ENCODE results near the gene PHF1.
A peak's percentile ranks its signal among the peaks of the same experiment; 100 is the strongest.

Gene PHF1

GRCh38 chr6:33391278-33391921 lies 19.4 kb upstream of the PHF1 start, which contains the start of gene KIFC1:
Gene KIFC1, plus strand, starts transcription at chr6:33391823. Its CDS starts 163 bp downstream, at chr6:33391986.
- Histone ChIP-seq H3K4me1 (ENCODE audit: control insufficient read depth, insufficient read depth, low read length) (peaks cover 10% of the 10 kb centered on the region), H3K27ac (ENCODE audit: extremely low read depth, low read depth, low read length) (peak within 1 kb of the TSS; percentile 80), H3K9me3 (ENCODE audit: control insufficient read depth, insufficient read depth, low read depth, low read length) (no peaks in the 10 kb centered on the region), H3K4me3 (ENCODE audit: low read depth, low read length) (peak within 1 kb of the TSS; percentile 82), H3K36me3 (ENCODE audit: control insufficient read depth in 2 of 2, insufficient read depth in 1 of 2, low read length in 2 of 2) (peaks cover 3 to 15% of the 10 kb centered on the region in 2 experiments; a peak in 2 of 3 replicates)
- ChIA-PET CTCF (interaction anchor here (0.5 to 1.6 kb wide), 41 partner anchors 9 to 243 kb away, joined by 3 to 21 read pairs (median 5); partner anchors contain the start of genes B3GALT4, RPS18, VPS52 and ZBTB22), POLR2A (interaction anchor here (1.0 to 1.4 kb wide), 2 partner anchors 74 to 114 kb away, joined by 4 read pairs; partner anchors contain the start of genes B3GALT4 and ZBTB22)
- TF ChIP-seq, protein P1, sequence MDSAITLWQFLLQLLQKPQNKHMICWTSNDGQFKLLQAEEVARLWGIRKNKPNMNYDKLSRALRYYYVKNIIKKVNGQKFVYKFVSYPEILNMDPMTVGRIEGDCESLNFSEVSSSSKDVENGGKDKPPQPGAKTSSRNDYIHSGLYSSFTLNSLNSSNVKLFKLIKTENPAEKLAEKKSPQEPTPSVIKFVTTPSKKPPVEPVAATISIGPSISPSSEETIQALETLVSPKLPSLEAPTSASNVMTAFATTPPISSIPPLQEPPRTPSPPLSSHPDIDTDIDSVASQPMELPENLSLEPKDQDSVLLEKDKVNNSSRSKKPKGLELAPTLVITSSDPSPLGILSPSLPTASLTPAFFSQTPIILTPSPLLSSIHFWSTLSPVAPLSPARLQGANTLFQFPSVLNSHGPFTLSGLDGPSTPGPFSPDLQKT (IDR thresholded peaks at IDR 0.05; ENCODE audit: borderline replicate concordance, low read depth, low read length), result peak; percentile 75; the same call in 1 of the 2 replicates
- no peak for TF ChIP-seq ZNF335 (tag by site-specific recombination; conservative IDR thresholded peaks at IDR 0.05)
- TF ChIP-seq ZBTB8A (tag by site-specific recombination; IDR thresholded peaks at IDR 0.05), result peak; percentile 71
- TF ChIP-seq, protein P2, sequence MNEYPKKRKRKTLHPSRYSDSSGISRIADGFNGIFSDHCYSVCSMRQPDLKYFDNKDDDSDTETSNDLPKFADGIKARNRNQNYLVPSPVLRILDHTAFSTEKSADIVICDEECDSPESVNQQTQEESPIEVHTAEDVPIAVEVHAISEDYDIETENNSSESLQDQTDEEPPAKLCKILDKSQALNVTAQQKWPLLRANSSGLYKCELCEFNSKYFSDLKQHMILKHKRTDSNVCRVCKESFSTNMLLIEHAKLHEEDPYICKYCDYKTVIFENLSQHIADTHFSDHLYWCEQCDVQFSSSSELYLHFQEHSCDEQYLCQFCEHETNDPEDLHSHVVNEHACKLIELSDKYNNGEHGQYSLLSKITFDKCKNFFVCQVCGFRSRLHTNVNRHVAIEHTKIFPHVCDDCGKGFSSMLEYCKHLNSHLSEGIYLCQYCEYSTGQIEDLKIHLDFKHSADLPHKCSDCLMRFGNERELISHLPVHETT (tag by site-specific recombination; IDR thresholded peaks at IDR 0.05), result no peak; the same call in 1 of the 2 replicates
- TF ChIP-seq ZEB2 (tag by site-specific recombination; IDR thresholded peaks at IDR 0.05), result peak; percentile 78
- no peak for TF ChIP-seq ZNF175 (tag by site-specific recombination; IDR thresholded peaks at IDR 0.05)
- TF ChIP-seq ZNF654 (tag by site-specific recombination; IDR thresholded peaks at IDR 0.05; ENCODE audit: low read depth), result peak; percentile 32
- no peak for TF ChIP-seq ZNF585B (tag by site-specific recombination; IDR thresholded peaks at IDR 0.05)
- TF ChIP-seq ZBTB21 (tag by site-specific recombination; IDR thresholded peaks at IDR 0.05), result peak; percentile 98
- TF ChIP-seq TCF7L2 (IDR thresholded peaks at IDR 0.05; ENCODE audit: borderline replicate concordance, low read depth, low read length), result no peak
- TF ChIP-seq SCRT1 (tag by site-specific recombination; IDR thresholded peaks at IDR 0.05; ENCODE audit: borderline replicate concordance), result no peak
- TF ChIP-seq, protein P3, sequence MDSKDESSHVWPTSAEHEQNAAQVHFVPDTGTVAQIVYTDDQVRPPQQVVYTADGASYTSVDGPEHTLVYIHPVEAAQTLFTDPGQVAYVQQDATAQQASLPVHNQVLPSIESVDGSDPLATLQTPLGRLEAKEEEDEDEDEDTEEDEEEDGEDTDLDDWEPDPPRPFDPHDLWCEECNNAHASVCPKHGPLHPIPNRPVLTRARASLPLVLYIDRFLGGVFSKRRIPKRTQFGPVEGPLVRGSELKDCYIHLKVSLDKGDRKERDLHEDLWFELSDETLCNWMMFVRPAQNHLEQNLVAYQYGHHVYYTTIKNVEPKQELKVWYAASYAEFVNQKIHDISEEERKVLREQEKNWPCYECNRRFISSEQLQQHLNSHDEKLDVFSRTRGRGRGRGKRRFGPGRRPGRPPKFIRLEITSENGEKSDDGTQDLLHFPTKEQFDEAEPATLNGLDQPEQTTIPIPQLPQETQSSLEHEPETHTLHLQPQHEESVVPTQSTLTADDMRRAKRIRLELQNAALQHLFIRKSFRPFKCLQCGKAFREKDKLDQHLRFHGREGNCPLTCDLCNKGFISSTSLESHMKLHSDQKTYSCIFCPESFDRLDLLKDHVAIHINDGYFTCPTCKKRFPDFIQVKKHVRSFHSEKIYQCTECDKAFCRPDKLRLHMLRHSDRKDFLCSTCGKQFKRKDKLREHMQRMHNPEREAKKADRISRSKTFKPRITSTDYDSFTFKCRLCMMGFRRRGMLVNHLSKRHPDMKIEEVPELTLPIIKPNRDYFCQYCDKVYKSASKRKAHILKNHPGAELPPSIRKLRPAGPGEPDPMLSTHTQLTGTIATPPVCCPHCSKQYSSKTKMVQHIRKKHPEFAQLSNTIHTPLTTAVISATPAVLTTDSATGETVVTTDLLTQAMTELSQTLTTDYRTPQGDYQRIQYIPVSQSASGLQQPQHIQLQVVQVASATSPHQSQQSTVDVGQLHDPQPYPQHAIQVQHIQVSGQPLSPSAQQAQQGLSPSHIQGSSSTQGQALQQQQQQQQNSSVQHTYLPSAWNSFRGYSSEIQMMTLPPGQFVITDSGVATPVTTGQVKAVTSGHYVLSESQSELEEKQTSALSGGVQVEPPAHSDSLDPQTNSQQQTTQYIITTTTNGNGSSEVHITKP (tag by site-specific recombination; IDR thresholded peaks at IDR 0.05), result peak; percentile 65; the same call in 1 of the 2 replicates
- peak; percentile 95 for TF ChIP-seq KLF8 (tag by site-specific recombination; IDR thresholded peaks at IDR 0.05)
- TF ChIP-seq KLF1 (tag by site-specific recombination; IDR thresholded peaks at IDR 0.05), result peak; percentile 85
- peak; percentile 90 for TF ChIP-seq EGR2 (tag by site-specific recombination; IDR thresholded peaks at IDR 0.05; ENCODE audit: low read depth)
- no peak; the same call in 1 of the 2 replicates for TF ChIP-seq ZNF10 (tag by site-specific recombination; IDR thresholded peaks at IDR 0.05)
- TF ChIP-seq ZBTB17 (tag by site-specific recombination; IDR thresholded peaks at IDR 0.05), result peak; percentile 66
- peak; percentile 73; the same call in 1 of the 2 replicates for TF ChIP-seq HIC1 (tag by site-specific recombination; IDR thresholded peaks at IDR 0.05)
- peak; percentile 76 for TF ChIP-seq ZNF341 (tag by site-specific recombination; IDR thresholded peaks at IDR 0.05; ENCODE audit: low read depth)
- TF ChIP-seq ZNF132 (tag by site-specific recombination; IDR thresholded peaks at IDR 0.05; ENCODE audit: borderline replicate concordance), result no peak
- TF ChIP-seq, protein P4, sequence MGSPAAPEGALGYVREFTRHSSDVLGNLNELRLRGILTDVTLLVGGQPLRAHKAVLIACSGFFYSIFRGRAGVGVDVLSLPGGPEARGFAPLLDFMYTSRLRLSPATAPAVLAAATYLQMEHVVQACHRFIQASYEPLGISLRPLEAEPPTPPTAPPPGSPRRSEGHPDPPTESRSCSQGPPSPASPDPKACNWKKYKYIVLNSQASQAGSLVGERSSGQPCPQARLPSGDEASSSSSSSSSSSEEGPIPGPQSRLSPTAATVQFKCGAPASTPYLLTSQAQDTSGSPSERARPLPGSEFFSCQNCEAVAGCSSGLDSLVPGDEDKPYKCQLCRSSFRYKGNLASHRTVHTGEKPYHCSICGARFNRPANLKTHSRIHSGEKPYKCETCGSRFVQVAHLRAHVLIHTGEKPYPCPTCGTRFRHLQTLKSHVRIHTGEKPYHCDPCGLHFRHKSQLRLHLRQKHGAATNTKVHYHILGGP (tag by site-specific recombination; IDR thresholded peaks at IDR 0.05), result no peak
- peak; percentile 99 for TF ChIP-seq ZNF629 (tag by site-specific recombination; IDR thresholded peaks at IDR 0.05)
- TF ChIP-seq SP3 (tag by site-specific recombination; IDR thresholded peaks at IDR 0.05), result peak; percentile 88
- peak; percentile 48; the same call in 1 of the 2 replicates for TF ChIP-seq ZNF692 (tag by site-specific recombination; IDR thresholded peaks at IDR 0.05)
- peak; percentile 61 for TF ChIP-seq ZNF660 (tag by site-specific recombination; IDR thresholded peaks at IDR 0.05)
